ENCODE measurements around the gene HAPLN2. TPM values are rescaled to one million over a fixed set of nuclear protein-coding genes. Genes with fewer than 3 reads are reported as not detected.

The HAPLN2 gene
- polyA plus RNA-seq, 1 donor (not counting 4 experiments of a cell fraction or from before 2014, with no cell fraction given) = not detected

DNA sequence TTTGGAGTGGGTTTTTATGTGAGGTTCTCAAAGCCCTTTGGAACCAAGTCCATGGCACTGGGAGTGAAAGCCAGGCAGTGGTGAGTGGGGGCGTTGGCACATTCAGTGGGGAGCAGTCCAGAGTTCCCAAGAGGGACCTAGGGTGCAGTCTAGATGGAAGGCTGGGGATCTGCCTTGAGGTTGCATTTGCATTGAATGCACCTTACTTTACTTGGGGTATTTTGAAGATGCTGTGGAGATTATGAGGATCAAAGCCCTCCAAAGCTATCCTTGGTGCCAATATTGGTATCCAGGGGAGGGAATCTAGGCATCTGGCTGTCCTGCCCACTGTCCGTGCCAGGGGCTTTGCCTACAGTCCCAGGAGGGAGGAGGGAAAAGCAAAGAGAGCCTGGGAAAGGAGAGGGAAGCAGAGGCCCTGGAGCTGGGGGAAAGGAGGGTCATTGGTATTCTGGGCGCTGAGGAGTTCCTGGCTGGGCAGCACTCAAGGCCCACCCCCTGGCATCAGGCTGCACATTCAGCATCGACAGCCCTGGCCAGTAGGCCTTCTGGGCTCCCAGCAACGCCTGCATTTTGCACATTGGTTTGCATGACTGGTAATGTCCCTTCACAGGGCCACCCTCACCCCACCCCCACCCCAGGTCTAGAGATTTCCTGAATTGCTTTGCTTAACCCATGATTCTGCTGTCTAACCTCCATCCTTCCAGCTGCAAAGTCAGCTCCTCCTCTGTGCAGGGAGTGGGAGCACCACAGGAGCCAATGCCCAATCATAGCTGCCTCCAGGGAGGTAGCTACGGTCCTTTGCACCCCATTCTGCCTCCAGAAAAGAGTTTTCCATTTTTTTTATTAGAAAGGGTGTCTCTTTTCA is 21.9 kb downstream of the HAPLN2 start:
- no peaks in the 10 kb centered on the region for H3K79me2 ChIP-seq (ENCODE audit: control insufficient read depth, insufficient read depth, low read length)
- no peaks in the 10 kb centered on the region for H3K36me3 ChIP-seq (ENCODE audit: control insufficient read depth in 2 of 2, extremely low read depth in 1 of 2, insufficient read depth in 2 of 2, low read length in 2 of 2)
- H3K9me3 ChIP-seq (ENCODE audit: control insufficient read depth, low read depth, low read length) = no peaks in the 10 kb centered on the region
- dilution Hi-C loops (cut with MboI; ENCODE audit: extremely low pct_ligation_motif_present, low sequenced_read_pairs) = no loop called here
- DNase-seq (ENCODE audit: low read depth, low spot score) (no peak), FAIRE-seq (no peak)
- H3K4me1 ChIP-seq (ENCODE audit: control insufficient read depth, extremely low read depth, insufficient read depth, low read length) = no peaks in the 10 kb centered on the region
- H3K27me3 ChIP-seq (ENCODE audit: control insufficient read depth, extremely low read depth, insufficient read depth, low read length) = peaks cover 81% of the 10 kb centered on the region
- no peak overlapping the region for H3K4me3 ChIP-seq (ENCODE audit: control insufficient read depth in 2 of 3, extremely low read depth in 1 of 3, insufficient read depth in 2 of 3, low read depth in 1 of 3, low read length in 3 of 3)
- no peak overlapping the region for H3K4me2 ChIP-seq (ENCODE audit: control insufficient read depth, extremely low read depth, insufficient read depth, low read depth, low read length)
- peaks cover 2% of the 10 kb centered on the region for H3K9me1 ChIP-seq (ENCODE audit: control insufficient read depth, extremely low read depth, insufficient read depth, low read length)
- no peaks in the 10 kb centered on the region for H4K20me1 ChIP-seq (ENCODE audit: control insufficient read depth, extremely low read depth, insufficient read depth, low read length)
- no peak overlapping the region for H3K9ac ChIP-seq (ENCODE audit: control insufficient read depth, extremely low read depth, insufficient read depth, low read length)
- TF ChIP-seq EZH2 (IDR thresholded peaks at IDR 0.05; ENCODE audit: low read length) = no peak
- TF ChIP-seq, protein P1, sequence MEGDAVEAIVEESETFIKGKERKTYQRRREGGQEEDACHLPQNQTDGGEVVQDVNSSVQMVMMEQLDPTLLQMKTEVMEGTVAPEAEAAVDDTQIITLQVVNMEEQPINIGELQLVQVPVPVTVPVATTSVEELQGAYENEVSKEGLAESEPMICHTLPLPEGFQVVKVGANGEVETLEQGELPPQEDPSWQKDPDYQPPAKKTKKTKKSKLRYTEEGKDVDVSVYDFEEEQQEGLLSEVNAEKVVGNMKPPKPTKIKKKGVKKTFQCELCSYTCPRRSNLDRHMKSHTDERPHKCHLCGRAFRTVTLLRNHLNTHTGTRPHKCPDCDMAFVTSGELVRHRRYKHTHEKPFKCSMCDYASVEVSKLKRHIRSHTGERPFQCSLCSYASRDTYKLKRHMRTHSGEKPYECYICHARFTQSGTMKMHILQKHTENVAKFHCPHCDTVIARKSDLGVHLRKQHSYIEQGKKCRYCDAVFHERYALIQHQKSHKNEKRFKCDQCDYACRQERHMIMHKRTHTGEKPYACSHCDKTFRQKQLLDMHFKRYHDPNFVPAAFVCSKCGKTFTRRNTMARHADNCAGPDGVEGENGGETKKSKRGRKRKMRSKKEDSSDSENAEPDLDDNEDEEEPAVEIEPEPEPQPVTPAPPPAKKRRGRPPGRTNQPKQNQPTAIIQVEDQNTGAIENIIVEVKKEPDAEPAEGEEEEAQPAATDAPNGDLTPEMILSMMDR (optimal IDR thresholded peaks at IDR 0.05 in 1 of 3, IDR thresholded peaks at IDR 0.05 in 1 of 3, conservative IDR thresholded peaks at IDR 0.05 in 1 of 3; ENCODE audit: extremely low read depth in 1 of 3, insufficient read depth in 2 of 3, low read length in 3 of 3) = no peak
- H2AFZ ChIP-seq (ENCODE audit: control insufficient read depth, low read length) = no peak overlapping the region
- no peak overlapping the region for H3K27ac ChIP-seq (ENCODE audit: control insufficient read depth, insufficient read depth, low read length)

DNA sequence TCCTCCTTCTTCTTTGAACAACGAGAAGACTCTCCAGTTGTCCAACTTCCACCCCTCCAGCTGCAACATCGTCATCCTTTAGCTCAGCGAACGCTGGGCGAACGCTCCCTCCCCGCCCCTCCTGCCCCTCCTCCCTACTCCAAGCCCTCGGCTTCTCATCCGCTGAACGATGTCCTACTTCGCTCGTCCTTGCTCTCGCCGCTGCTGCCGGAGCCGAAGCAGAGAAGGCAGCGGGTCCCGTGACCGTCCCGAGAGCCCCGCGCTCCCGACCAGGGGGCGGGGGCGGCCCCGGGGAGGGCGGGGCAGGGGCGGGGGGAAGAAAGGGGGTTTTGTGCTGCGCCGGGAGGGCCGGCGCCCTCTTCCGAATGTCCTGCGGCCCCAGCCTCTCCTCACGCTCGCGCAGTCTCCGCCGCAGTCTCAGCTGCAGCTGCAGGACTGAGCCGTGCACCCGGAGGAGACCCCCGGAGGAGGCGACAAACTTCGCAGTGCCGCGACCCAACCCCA is 22.6 kb downstream of the HAPLN2 start, which contains the start of gene BCAN:
Gene BCAN (plus strand): TSS at position 357 of the 504 bp plus-strand sequence. CDS start 3,938 bp downstream, outside the sequence.
- TF ChIP-seq, protein P1 (optimal IDR thresholded peaks at IDR 0.05 in 1 of 3, IDR thresholded peaks at IDR 0.05 in 1 of 3, conservative IDR thresholded peaks at IDR 0.05 in 1 of 3; ENCODE audit: extremely low read depth in 1 of 3, insufficient read depth in 2 of 3, low read length in 3 of 3) = no peak
- no peak for TF ChIP-seq EZH2 (IDR thresholded peaks at IDR 0.05; ENCODE audit: low read length)
- Histone ChIP-seq H3K4me1 (ENCODE audit: control insufficient read depth, extremely low read depth, insufficient read depth, low read length) (no peaks in the 10 kb centered on the region), H3K4me2 (ENCODE audit: control insufficient read depth, extremely low read depth, insufficient read depth, low read depth, low read length) (no peak within 1 kb of the TSS), H3K9ac (ENCODE audit: control insufficient read depth, extremely low read depth, insufficient read depth, low read length) (no peak within 1 kb of the TSS), H3K9me3 (ENCODE audit: control insufficient read depth, low read depth, low read length) (no peaks in the 10 kb centered on the region), H2AFZ (ENCODE audit: control insufficient read depth, low read length) (no peak within 1 kb of the TSS), H3K36me3 (ENCODE audit: control insufficient read depth in 2 of 2, extremely low read depth in 1 of 2, insufficient read depth in 2 of 2, low read length in 2 of 2) (no peaks in the 10 kb centered on the region), H4K20me1 (ENCODE audit: control insufficient read depth, extremely low read depth, insufficient read depth, low read length) (no peaks in the 10 kb centered on the region), H3K79me2 (ENCODE audit: control insufficient read depth, insufficient read depth, low read length) (no peaks in the 10 kb centered on the region), H3K27ac (ENCODE audit: control insufficient read depth, insufficient read depth, low read length) (no peak within 1 kb of the TSS), H3K4me3 (ENCODE audit: control insufficient read depth in 2 of 3, extremely low read depth in 1 of 3, insufficient read depth in 2 of 3, low read depth in 1 of 3, low read length in 3 of 3) (no peak within 1 kb of the TSS), H3K9me1 (ENCODE audit: control insufficient read depth, extremely low read depth, insufficient read depth, low read length) (peaks cover 2% of the 10 kb centered on the region), H3K27me3 (ENCODE audit: control insufficient read depth, extremely low read depth, insufficient read depth, low read length) (peaks cover 89% of the 10 kb centered on the region)
- no peak for DNase-seq (ENCODE audit: low read depth, low spot score)
- dilution Hi-C loops (cut with MboI; ENCODE audit: extremely low pct_ligation_motif_present, low sequenced_read_pairs) = no loop called here
- no peak for FAIRE-seq

All from keratinocyte (primary cell).